Measurements from ENCODE around the gene SMOC1.

DNA sequence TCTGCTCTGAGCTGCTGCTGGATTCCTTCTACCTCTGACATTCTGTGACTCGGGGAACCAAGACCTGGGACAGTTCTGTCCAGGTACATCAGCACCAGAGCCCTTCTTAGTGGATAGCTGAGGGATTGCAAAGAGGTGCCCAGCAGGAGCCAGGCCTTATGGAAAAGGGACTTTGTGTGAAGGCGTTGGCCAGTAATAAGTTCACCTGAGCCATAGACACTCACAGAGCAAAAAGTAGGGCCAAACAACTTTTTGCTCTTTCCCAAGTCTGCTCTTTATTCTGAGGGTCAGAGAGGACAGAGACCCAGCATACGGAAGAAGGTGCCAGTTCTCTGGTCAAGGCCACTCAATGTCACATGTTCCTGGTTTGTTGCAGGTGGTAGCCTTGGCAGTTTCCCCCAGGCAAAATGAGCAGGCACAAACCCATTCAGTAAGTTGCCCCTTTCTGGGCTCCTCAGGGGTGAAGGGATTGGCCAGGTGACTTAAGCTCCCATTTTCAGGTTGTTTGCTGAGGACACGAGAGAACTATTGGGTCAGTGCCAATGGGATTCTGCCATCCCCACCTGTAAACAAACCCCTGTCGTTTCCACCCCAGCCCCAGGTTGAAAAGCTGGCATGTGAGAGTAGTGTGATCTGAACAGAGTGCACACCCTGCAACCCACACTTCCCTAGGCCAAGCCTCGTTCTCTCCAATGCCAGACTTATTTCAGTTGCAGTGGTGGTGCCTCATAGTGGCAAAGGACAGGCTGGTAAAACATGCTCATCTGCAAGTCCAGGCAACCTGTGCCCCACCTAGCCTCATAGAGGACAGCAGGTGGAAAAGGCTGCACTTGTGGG lies 150.3 kb downstream of the SMOC1 start:
- TF ChIP-seq, protein P1, sequence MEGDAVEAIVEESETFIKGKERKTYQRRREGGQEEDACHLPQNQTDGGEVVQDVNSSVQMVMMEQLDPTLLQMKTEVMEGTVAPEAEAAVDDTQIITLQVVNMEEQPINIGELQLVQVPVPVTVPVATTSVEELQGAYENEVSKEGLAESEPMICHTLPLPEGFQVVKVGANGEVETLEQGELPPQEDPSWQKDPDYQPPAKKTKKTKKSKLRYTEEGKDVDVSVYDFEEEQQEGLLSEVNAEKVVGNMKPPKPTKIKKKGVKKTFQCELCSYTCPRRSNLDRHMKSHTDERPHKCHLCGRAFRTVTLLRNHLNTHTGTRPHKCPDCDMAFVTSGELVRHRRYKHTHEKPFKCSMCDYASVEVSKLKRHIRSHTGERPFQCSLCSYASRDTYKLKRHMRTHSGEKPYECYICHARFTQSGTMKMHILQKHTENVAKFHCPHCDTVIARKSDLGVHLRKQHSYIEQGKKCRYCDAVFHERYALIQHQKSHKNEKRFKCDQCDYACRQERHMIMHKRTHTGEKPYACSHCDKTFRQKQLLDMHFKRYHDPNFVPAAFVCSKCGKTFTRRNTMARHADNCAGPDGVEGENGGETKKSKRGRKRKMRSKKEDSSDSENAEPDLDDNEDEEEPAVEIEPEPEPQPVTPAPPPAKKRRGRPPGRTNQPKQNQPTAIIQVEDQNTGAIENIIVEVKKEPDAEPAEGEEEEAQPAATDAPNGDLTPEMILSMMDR (IDR thresholded peaks at IDR 0.05) = no peak
- TF ChIP-seq, protein P2, sequence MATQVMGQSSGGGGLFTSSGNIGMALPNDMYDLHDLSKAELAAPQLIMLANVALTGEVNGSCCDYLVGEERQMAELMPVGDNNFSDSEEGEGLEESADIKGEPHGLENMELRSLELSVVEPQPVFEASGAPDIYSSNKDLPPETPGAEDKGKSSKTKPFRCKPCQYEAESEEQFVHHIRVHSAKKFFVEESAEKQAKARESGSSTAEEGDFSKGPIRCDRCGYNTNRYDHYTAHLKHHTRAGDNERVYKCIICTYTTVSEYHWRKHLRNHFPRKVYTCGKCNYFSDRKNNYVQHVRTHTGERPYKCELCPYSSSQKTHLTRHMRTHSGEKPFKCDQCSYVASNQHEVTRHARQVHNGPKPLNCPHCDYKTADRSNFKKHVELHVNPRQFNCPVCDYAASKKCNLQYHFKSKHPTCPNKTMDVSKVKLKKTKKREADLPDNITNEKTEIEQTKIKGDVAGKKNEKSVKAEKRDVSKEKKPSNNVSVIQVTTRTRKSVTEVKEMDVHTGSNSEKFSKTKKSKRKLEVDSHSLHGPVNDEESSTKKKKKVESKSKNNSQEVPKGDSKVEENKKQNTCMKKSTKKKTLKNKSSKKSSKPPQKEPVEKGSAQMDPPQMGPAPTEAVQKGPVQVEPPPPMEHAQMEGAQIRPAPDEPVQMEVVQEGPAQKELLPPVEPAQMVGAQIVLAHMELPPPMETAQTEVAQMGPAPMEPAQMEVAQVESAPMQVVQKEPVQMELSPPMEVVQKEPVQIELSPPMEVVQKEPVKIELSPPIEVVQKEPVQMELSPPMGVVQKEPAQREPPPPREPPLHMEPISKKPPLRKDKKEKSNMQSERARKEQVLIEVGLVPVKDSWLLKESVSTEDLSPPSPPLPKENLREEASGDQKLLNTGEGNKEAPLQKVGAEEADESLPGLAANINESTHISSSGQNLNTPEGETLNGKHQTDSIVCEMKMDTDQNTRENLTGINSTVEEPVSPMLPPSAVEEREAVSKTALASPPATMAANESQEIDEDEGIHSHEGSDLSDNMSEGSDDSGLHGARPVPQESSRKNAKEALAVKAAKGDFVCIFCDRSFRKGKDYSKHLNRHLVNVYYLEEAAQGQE (IDR thresholded peaks at IDR 0.05; ENCODE audit: insufficient read depth in 1 of 2, low read depth in 2 of 2, low read length in 1 of 2) = no peak

Data from Panc1 (cell line).